HL-60 (cell line): ENCODE measurements around the gene TAPT1.

Experiments used
- DNase-seq, 2 experiments: peaks; one replicate each; pipeline ENCODE4 v3.0.0-alpha.2; 2010 to 2020; ENCODE audit warnings: low read depth in 1 of 2, low spot score in 1 of 2
- H3K27ac ChIP-seq: fragments of 250-450 bp; sonication (Bioruptor Pico); replicated peaks from 2 replicates; pipeline ENCODE4 v1.5.1; 2020; ENCODE audit warnings: mild to moderate bottlenecking, moderate library complexity
- H3K27me3 ChIP-seq: fragments of 250-450 bp; sonication (Bioruptor Pico); 2 replicates; pipeline ENCODE4 v1.5.1; 2021; ENCODE audit warnings: mild to moderate bottlenecking, moderate library complexity; ENCODE audit not compliant: insufficient read depth, poor library complexity, severe bottlenecking
- H3K4me3 ChIP-seq: replicated peaks from 2 replicates; pipeline ENCODE4 v1.5.1; 2011; ENCODE audit warnings: mild to moderate bottlenecking, control low read depth, low read length; ENCODE audit not compliant: insufficient read depth
- CTCF ChIP-seq: IDR thresholded peaks from one replicate; pipeline ENCODE4 v1.5.1; 2011; ENCODE audit warnings: low read length, control low read depth, inconsistent platforms; ENCODE audit not compliant: insufficient read depth
- GABPA ChIP-seq: IDR thresholded peaks from 2 replicates; pipeline ENCODE4 v1.6.1; 2012; ENCODE audit warnings: low read depth
- POLR2AphosphoS5 ChIP-seq: IDR thresholded peaks from 2 replicates; pipeline ENCODE4 v1.6.1; 2012; ENCODE audit warnings: low read depth
- REST ChIP-seq: IDR thresholded peaks from 2 replicates; pipeline ENCODE4 v1.6.1; 2012; ENCODE audit warnings: low read depth; ENCODE audit not compliant: insufficient replicate concordance
- SPI1 ChIP-seq: IDR thresholded peaks from 2 replicates; pipeline ENCODE4 v1.6.1; 2012; ENCODE audit warnings: low read depth, mild to moderate bottlenecking, borderline replicate concordance

TAPT1 gene

DNA sequence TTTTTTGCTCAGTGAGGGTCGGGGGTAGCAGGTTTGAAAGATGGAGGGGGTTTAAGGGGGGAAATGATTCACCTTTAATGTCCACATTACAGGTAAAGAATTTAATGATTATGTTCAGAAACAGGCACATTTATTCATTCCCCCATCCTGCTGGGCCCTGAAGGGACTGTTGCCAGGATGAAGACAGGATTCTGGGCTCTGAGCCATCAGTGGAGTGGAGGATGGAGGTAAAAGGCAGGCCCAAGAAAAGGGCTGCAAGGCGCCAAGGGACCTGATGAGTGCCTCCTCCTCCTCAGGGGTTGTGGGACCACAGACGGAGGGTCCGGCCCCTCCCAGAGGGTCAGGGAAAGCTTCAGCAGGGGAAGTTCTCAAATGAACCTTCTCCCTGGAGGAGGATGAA lies 102.0 kb downstream of the TAPT1 start:
- TF ChIP-seq POLR2AphosphoS5 (no peak), CTCF (no peak), GABPA (no peak), SPI1 (no peak), REST (no peak)
- DNase-seq, result no peak

DNA sequence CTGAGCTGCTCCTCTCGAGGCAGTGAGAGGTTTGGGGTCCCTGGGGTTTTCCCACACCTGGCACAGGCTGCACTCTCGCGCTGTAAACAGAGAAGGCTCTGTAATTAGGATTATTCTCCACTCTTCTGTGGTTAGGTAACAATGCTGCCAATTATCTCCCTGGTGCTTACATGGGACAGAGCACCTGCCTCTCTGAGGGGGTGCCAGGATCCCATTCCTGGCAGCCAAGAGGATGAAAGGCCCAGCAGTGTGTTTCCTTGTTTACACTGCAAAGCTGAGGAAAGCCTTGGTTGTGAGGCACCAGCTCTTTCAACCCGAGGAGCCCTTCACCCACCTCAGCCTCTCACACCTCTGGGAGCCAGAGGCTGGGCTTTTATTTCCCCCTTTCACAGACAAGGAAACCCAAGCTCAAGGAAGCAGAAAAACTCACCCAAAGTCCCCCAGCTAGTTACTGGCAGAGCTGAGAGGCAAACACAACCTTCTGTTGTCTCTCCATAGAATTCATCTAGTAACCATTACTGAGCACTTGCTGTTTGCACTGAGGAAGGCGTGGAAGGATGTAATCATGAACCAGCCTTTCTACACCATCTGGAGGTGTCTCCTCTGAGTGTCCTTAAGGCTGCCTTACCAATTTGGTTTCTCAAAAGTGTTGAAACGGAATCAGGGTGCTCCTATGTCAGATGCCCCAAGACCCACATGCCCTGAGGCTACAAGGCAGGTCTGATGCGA lies 102.8 kb downstream of the TAPT1 start:
- Histone ChIP-seq H3K27me3 (no peaks in the 10 kb centered on the region), H3K4me3 (no peak overlapping the region), H3K27ac (peak overlapping the region; percentile 62)
- DNase-seq, result peak in 1 of 2 experiments; percentile 6
- TF ChIP-seq POLR2AphosphoS5, result no peak
- no peak for TF ChIP-seq REST
- TF ChIP-seq CTCF, result no peak
- TF ChIP-seq GABPA, result no peak
- TF ChIP-seq SPI1, result no peak

More for the DNA sequence above, 102.0 kb downstream of the TAPT1 start:
- H3K27ac ChIP-seq, result no peak overlapping the region
- H3K27me3 ChIP-seq, result no peaks in the 10 kb centered on the region
- H3K4me3 ChIP-seq, result no peak overlapping the region

DNA sequence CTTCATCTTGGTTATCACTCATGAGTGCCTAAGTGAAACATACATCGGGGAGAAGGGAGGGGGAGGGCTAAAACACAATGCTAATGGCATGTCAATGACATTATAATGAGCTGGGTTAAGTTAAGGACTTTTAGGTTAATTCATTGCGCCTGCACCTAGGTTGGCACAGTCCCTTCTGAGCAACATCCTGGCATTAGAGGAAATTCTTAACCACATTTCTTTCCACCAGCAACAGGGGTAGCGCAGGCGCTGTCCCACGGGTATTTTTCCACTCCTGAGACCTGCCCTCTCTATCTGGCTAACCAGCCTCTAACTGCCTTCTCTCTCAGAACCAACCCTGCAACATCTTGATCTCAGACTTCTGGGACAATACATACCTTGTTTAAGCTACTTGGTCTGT lies 103.5 kb downstream of the TAPT1 start:
- TF ChIP-seq CTCF (no peak), SPI1 (no peak), GABPA (no peak), POLR2AphosphoS5 (0 out of 2 replicates have a peak, but pooled peaks have one; percentile 21), REST (peak; percentile 42)
- Histone ChIP-seq H3K4me3 (no peak overlapping the region), H3K27me3 (no peaks in the 10 kb centered on the region), H3K27ac (peak overlapping the region; percentile 62)
- peak in 1 of 2 experiments; percentile 68 for DNase-seq
